GM19397 (cell line): ENCODE results near the gene AMDHD2.

Source experiments
- ATAC-seq: cut with Tn5 transposase; IDR thresholded peaks from one replicate; pipeline ENCODE4 v1.9.1; 2021; ENCODE audit warnings: mild to moderate bottlenecking, moderate library complexity; ENCODE audit not compliant: unreplicated experiment

Gene AMDHD2

GRCh38 chr16:2515180-2515851 lies 4.9 kb upstream of the AMDHD2 start:
- no peak for ATAC-seq

- no peak for ATAC-seq
These were observed 3.6 kb upstream of the AMDHD2 start for GRCh38 chr16:2516391-2517240.

- no peak for ATAC-seq
These were observed 2.1 kb upstream of the AMDHD2 start for GRCh38 chr16:2517954-2518605.

GRCh38 chr16:2518823-2519710 lies 1.1 kb upstream of the AMDHD2 start:
- no peak for ATAC-seq

GRCh38 chr16:2519711-2520080 lies 475 bp upstream of the AMDHD2 start:
- no peak for ATAC-seq

GRCh38 chr16:2520784-2521531 lies 787 bp downstream of the AMDHD2 start:
- ATAC-seq, result peak; percentile 19

- ATAC-seq, result no peak
These were observed 3.6 kb downstream of the AMDHD2 start for GRCh38 chr16:2523801-2524231.

GRCh38 chr16:2524339-2524938 lies 4.3 kb downstream of the AMDHD2 start:
- no peak for ATAC-seq

GRCh38 chr16:2526135-2526534 lies 6.0 kb downstream of the AMDHD2 start:
- ATAC-seq, result no peak

GRCh38 chr16:2527071-2527783 lies 7.1 kb downstream of the AMDHD2 start:
- ATAC-seq, result no peak

- ATAC-seq, result no peak
These were observed 7.6 kb downstream of the AMDHD2 start for GRCh38 chr16:2527784-2528100.

GRCh38 chr16:2528161-2529060 lies 8.2 kb downstream of the AMDHD2 start:
- no peak for ATAC-seq

- no peak for ATAC-seq
These were observed 9.1 kb downstream of the AMDHD2 start for GRCh38 chr16:2529061-2529931.

GRCh38 chr16:2529961-2530628 lies 9.9 kb downstream of the AMDHD2 start:
- no peak for ATAC-seq

GRCh38 chr16:2530629-2531318 lies 10.6 kb downstream of the AMDHD2 start:
- no peak for ATAC-seq

GRCh38 chr16:2531371-2531695 lies 11.2 kb downstream of the AMDHD2 start, which contains the start of gene CEMP1:
Gene CEMP1 (minus strand): TSS chr16:2531408. CDS start chr16:2531073, 335 bp downstream.
- no peak for ATAC-seq
